ENCODE results near the gene PYCR2.

DNA sequence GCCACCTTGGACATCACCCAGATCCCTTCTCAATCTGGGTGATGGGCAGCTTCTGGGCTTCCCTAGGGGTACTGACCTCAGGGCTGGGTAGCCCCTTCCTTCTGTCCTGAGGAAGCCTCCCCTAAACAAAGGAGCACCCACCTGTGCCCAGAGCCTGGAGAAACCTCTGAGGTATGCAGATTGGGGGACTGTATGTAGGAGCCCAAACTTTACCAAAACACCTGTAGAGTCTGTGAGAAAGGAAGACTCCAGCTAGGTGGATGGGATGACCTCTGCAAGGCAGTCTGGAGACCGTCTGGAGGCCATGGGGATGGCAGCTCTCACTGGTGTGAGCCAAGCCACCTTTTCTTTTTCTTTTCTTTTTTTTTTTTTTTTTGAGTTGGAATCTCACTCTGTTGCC, 30.7 kb upstream of the PYCR2 start:
- TF ChIP-seq, protein P1, sequence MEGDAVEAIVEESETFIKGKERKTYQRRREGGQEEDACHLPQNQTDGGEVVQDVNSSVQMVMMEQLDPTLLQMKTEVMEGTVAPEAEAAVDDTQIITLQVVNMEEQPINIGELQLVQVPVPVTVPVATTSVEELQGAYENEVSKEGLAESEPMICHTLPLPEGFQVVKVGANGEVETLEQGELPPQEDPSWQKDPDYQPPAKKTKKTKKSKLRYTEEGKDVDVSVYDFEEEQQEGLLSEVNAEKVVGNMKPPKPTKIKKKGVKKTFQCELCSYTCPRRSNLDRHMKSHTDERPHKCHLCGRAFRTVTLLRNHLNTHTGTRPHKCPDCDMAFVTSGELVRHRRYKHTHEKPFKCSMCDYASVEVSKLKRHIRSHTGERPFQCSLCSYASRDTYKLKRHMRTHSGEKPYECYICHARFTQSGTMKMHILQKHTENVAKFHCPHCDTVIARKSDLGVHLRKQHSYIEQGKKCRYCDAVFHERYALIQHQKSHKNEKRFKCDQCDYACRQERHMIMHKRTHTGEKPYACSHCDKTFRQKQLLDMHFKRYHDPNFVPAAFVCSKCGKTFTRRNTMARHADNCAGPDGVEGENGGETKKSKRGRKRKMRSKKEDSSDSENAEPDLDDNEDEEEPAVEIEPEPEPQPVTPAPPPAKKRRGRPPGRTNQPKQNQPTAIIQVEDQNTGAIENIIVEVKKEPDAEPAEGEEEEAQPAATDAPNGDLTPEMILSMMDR (IDR thresholded peaks at IDR 0.05; ENCODE audit: insufficient read depth, low read length, poor library complexity, severe bottlenecking), result no peak
- TF ChIP-seq EZH2phosphoT487 (conservative IDR thresholded peaks at IDR 0.05; ENCODE audit: low read length), result no peak

Measured in SU-DHL-6 (cell line).